ENCODE measurements around the gene DAP.

The DAP gene

GRCh38 chr5:10690460-10691440 is 70.3 kb downstream of the DAP start:
- Histone ChIP-seq H3K9ac (ENCODE audit: low read depth, low read length) (no peak overlapping the region), H3K4me1 (ENCODE audit: insufficient read depth, low read length) (peaks cover 16% of the 10 kb centered on the region), H3K36me3 (ENCODE audit: insufficient read depth, low read length) (no peaks in the 10 kb centered on the region; the same call in 1 of the 2 replicates), H3K9me3 (ENCODE audit: control insufficient read depth, insufficient read depth, low read length) (no peaks in the 10 kb centered on the region)

- Histone ChIP-seq H3K9me3 (ENCODE audit: control insufficient read depth, insufficient read depth, low read length) (no peaks in the 10 kb centered on the region), H3K9ac (ENCODE audit: low read depth, low read length) (no peak overlapping the region), H3K4me1 (ENCODE audit: insufficient read depth, low read length) (peaks cover 12% of the 10 kb centered on the region), H3K36me3 (ENCODE audit: insufficient read depth, low read length) (no peaks in the 10 kb centered on the region; the same call in 1 of the 2 replicates)
Observed at GRCh38 chr5:10689391-10690081, 71.5 kb downstream of the DAP start.

GRCh38 chr5:10688651-10689171 is 72.3 kb downstream of the DAP start:
- Histone ChIP-seq H3K36me3 (ENCODE audit: insufficient read depth, low read length) (no peaks in the 10 kb centered on the region; the same call in 1 of the 2 replicates), H3K4me1 (ENCODE audit: insufficient read depth, low read length) (peaks cover 12% of the 10 kb centered on the region), H3K9me3 (ENCODE audit: control insufficient read depth, insufficient read depth, low read length) (no peaks in the 10 kb centered on the region), H3K9ac (ENCODE audit: low read depth, low read length) (no peak overlapping the region)

- peaks cover 11% of the 10 kb centered on the region for H3K4me1 ChIP-seq (ENCODE audit: insufficient read depth, low read length)
- H3K9ac ChIP-seq (ENCODE audit: low read depth, low read length), result no peak overlapping the region
- H3K9me3 ChIP-seq (ENCODE audit: control insufficient read depth, insufficient read depth, low read length), result no peaks in the 10 kb centered on the region
- H3K36me3 ChIP-seq (ENCODE audit: insufficient read depth, low read length), result no peaks in the 10 kb centered on the region; the same call in 1 of the 2 replicates
Observed at GRCh38 chr5:10686890-10687289, 74.1 kb downstream of the DAP start.

- no peak overlapping the region for H3K9ac ChIP-seq (ENCODE audit: low read depth, low read length)
- H3K4me1 ChIP-seq (ENCODE audit: insufficient read depth, low read length), result peaks cover 3% of the 10 kb centered on the region; the same call in 1 of the 2 replicates
- no peaks in the 10 kb centered on the region; the same call in 1 of the 2 replicates for H3K36me3 ChIP-seq (ENCODE audit: insufficient read depth, low read length)
- no peaks in the 10 kb centered on the region for H3K9me3 ChIP-seq (ENCODE audit: control insufficient read depth, insufficient read depth, low read length)
Observed at GRCh38 chr5:10685115-10685521, 75.9 kb downstream of the DAP start.

GRCh38 chr5:10684303-10685086 is 76.5 kb downstream of the DAP start:
- Histone ChIP-seq H3K4me1 (ENCODE audit: insufficient read depth, low read length) (peaks cover 1% of the 10 kb centered on the region; the same call in 1 of the 2 replicates), H3K36me3 (ENCODE audit: insufficient read depth, low read length) (peaks cover 2% of the 10 kb centered on the region), H3K9me3 (ENCODE audit: control insufficient read depth, insufficient read depth, low read length) (no peaks in the 10 kb centered on the region), H3K9ac (ENCODE audit: low read depth, low read length) (no peak overlapping the region)

- Histone ChIP-seq H3K36me3 (ENCODE audit: insufficient read depth, low read length) (peaks cover 4% of the 10 kb centered on the region; the same call in 1 of the 2 replicates), H3K9me3 (ENCODE audit: control insufficient read depth, insufficient read depth, low read length) (no peaks in the 10 kb centered on the region), H3K9ac (ENCODE audit: low read depth, low read length) (no peak overlapping the region), H3K4me1 (ENCODE audit: insufficient read depth, low read length) (no peaks in the 10 kb centered on the region)
Observed at GRCh38 chr5:10682801-10683525, 78.1 kb downstream of the DAP start.

GRCh38 chr5:10681731-10682679 is 79.0 kb downstream of the DAP start:
- peaks cover 4% of the 10 kb centered on the region; the same call in 1 of the 2 replicates for H3K36me3 ChIP-seq (ENCODE audit: insufficient read depth, low read length)
- H3K9ac ChIP-seq (ENCODE audit: low read depth, low read length), result no peak overlapping the region
- no peaks in the 10 kb centered on the region for H3K9me3 ChIP-seq (ENCODE audit: control insufficient read depth, insufficient read depth, low read length)
- no peaks in the 10 kb centered on the region for H3K4me1 ChIP-seq (ENCODE audit: insufficient read depth, low read length)

- Histone ChIP-seq H3K36me3 (ENCODE audit: insufficient read depth, low read length) (peaks cover 4% of the 10 kb centered on the region; the same call in 1 of the 2 replicates), H3K9me3 (ENCODE audit: control insufficient read depth, insufficient read depth, low read length) (no peaks in the 10 kb centered on the region), H3K4me1 (ENCODE audit: insufficient read depth, low read length) (no peaks in the 10 kb centered on the region), H3K9ac (ENCODE audit: low read depth, low read length) (no peak overlapping the region)
Observed at GRCh38 chr5:10680876-10681481, 80.1 kb downstream of the DAP start.

GRCh38 chr5:10679336-10679988 is 81.6 kb downstream of the DAP start:
- no peaks in the 10 kb centered on the region for H3K4me1 ChIP-seq (ENCODE audit: insufficient read depth, low read length)
- H3K36me3 ChIP-seq (ENCODE audit: insufficient read depth, low read length), result peaks cover 4% of the 10 kb centered on the region; the same call in 1 of the 2 replicates
- no peaks in the 10 kb centered on the region for H3K9me3 ChIP-seq (ENCODE audit: control insufficient read depth, insufficient read depth, low read length)
- H3K9ac ChIP-seq (ENCODE audit: low read depth, low read length), result no peak overlapping the region

- H3K9me3 ChIP-seq (ENCODE audit: control insufficient read depth, insufficient read depth, low read length), result no peaks in the 10 kb centered on the region
- peaks cover 4% of the 10 kb centered on the region; the same call in 1 of the 2 replicates for H3K36me3 ChIP-seq (ENCODE audit: insufficient read depth, low read length)
- no peaks in the 10 kb centered on the region for H3K4me1 ChIP-seq (ENCODE audit: insufficient read depth, low read length)
- no peak overlapping the region for H3K9ac ChIP-seq (ENCODE audit: low read depth, low read length)
Observed at GRCh38 chr5:10678244-10678643, 82.8 kb downstream of the DAP start.

- Histone ChIP-seq H3K4me1 (ENCODE audit: insufficient read depth, low read length) (no peaks in the 10 kb centered on the region), H3K36me3 (ENCODE audit: insufficient read depth, low read length) (peaks cover 4% of the 10 kb centered on the region; the same call in 1 of the 2 replicates), H3K9ac (ENCODE audit: low read depth, low read length) (no peak overlapping the region), H3K9me3 (ENCODE audit: control insufficient read depth, insufficient read depth, low read length) (no peaks in the 10 kb centered on the region)
Observed at GRCh38 chr5:10677533-10677932, 83.5 kb downstream of the DAP start.
